ENCODE results near the gene NTSR2. TPM values are rescaled to one million over a fixed set of nuclear protein-coding genes. Genes with fewer than 3 reads are reported as not detected.

The NTSR2 gene
- total RNA-seq, 6 donors from 2014 or later, result not detected

GRCh38 chr2:11621410-11621809 is 48.6 kb downstream of the NTSR2 start:
- no peak for TF ChIP-seq POLR2A (IDR thresholded peaks at IDR 0.05)
- no peak for TF ChIP-seq CTCF (IDR thresholded peaks at IDR 0.05)
- no peak for TF ChIP-seq POLR2AphosphoS5 (IDR thresholded peaks at IDR 0.05)
- TF ChIP-seq EP300 (IDR thresholded peaks at IDR 0.05), result no peak
- ATAC-seq (ENCODE audit: low FRiP score in 2 of 2) (no peak), DNase-seq (no peak)
- 55 to 92% methylated on average over 2 of the region's 2 CpGs for WGBS, 2 donors
- Histone ChIP-seq H3K4me3 (no peak overlapping the region), H3K27me3 (no peaks in the 10 kb centered on the region), H3K4me1 (no peaks in the 10 kb centered on the region), H3K27ac (no peak overlapping the region), H3K9me3 (no peaks in the 10 kb centered on the region), H3K36me3 (no peaks in the 10 kb centered on the region)

DNA sequence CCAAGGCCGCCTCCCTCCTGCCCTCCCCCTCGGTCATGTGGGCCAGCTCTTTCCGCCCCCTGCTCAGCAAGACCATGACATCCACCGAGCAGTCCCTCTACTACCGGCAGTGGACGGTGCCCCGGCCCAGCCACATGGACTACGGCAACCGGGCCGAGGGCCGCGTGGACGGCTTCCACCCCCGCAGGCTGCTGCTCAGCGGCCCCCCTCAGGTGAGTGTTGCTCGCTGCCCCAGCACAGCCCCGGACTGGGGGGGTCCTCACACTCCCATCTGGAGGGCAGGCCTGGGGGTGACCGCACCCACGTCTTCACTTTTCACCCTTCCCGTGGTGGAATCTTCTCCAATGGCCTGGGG is 51.3 kb downstream of the NTSR2 start:
- TF ChIP-seq POLR2A (IDR thresholded peaks at IDR 0.05) (no peak), POLR2AphosphoS5 (IDR thresholded peaks at IDR 0.05) (no peak), CTCF (IDR thresholded peaks at IDR 0.05) (no peak), EP300 (IDR thresholded peaks at IDR 0.05) (no peak)
- ATAC-seq (ENCODE audit: low FRiP score in 2 of 2), result peak in 1 of 2 donors; percentile 25

DNA sequence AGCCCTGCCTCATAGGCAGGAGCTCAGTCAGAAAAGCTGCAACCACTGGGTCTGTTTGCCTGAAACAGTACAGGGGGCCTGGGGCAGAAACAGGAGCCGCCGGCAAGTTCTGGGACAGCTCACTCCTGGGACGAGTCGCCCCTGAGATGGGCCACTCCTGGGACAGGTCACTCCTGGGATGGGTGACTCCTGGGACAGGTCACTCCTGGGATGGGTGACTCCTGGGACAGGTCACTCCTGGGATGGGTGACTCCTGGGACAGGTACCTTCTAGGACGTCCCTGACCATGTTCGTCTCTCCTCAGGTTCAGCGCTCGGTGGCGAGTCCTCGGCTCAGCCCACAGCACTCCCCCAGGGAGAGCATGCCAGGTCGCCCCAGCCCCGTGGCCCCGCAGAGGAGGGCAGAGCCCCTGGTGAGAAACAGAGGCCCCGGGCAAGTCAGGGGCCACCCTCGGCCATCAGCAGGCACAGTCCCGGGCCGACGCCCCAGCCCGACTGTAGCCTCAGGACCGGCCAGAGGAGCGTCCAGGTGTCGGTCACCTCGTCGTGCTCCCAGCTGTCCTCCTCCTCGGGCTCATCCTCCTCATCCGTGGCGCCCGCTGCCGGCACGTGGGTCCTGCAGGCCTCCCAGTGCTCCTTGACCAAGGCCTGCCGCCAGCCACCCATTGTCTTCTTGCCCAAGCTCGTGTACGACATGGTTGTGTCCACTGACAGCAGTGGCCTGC is 51.8 kb downstream of the NTSR2 start:
- 92 to 96% methylated on average over 15 to 33 of the region's 33 CpGs for WGBS, 2 donors
- TF ChIP-seq EP300 (IDR thresholded peaks at IDR 0.05), result no peak
- no peak for TF ChIP-seq POLR2A (IDR thresholded peaks at IDR 0.05)
- no peak for TF ChIP-seq CTCF (IDR thresholded peaks at IDR 0.05)
- no peak for TF ChIP-seq POLR2AphosphoS5 (IDR thresholded peaks at IDR 0.05)
- H3K27ac ChIP-seq, result no peak overlapping the region
- H3K4me1 ChIP-seq, result no peaks in the 10 kb centered on the region
- H3K4me3 ChIP-seq, result no peak overlapping the region
- peak in 1 of 2 donors; percentile 84 for DNase-seq
- no peaks in the 10 kb centered on the region for H3K36me3 ChIP-seq
- H3K9me3 ChIP-seq, result no peaks in the 10 kb centered on the region
- H3K27me3 ChIP-seq, result no peaks in the 10 kb centered on the region
- ATAC-seq (ENCODE audit: low FRiP score in 2 of 2), result peak; percentile 23 to 55

More for the DNA sequence above, 51.3 kb downstream of the NTSR2 start:
- Histone ChIP-seq H3K27me3 (no peaks in the 10 kb centered on the region), H3K4me3 (no peak overlapping the region), H3K27ac (no peak overlapping the region), H3K36me3 (no peaks in the 10 kb centered on the region), H3K4me1 (no peaks in the 10 kb centered on the region), H3K9me3 (no peaks in the 10 kb centered on the region)
- peak in 1 of 2 donors; percentile 83 for DNase-seq
- 92 to 97% methylated on average over 8 to 20 of the region's 20 CpGs for WGBS, 2 donors

DNA sequence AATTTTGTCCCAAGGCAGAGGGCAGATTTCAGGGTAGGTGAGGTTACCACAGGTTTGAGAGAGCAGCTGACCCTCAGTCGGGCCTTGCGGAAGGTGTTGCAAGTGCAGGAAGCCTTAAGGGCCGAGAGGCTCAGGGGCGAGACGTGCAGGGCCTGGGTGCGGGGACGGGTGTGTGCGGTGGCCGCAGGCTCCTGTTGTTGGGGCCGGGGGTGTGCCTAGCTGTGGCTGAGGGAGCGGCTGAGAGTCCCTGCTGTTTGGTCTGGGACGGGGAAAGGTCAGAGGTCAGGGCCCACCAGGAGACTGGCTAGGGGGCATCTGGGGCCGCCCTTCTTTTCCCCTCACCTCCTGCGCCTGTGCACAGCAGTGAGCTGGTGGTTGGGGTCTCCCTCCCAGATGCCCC is 52.5 kb downstream of the NTSR2 start:
- no peak for DNase-seq
- H3K27me3 ChIP-seq, result no peaks in the 10 kb centered on the region
- no peaks in the 10 kb centered on the region for H3K4me1 ChIP-seq
- peak in 1 of 2 donors; percentile 6 for ATAC-seq (ENCODE audit: low FRiP score in 2 of 2)
- no peaks in the 10 kb centered on the region for H3K36me3 ChIP-seq
- WGBS, 2 donors, result 92 to 96% methylated on average over 14 of the region's 14 CpGs
- no peak for TF ChIP-seq POLR2AphosphoS5 (IDR thresholded peaks at IDR 0.05)
- no peak for TF ChIP-seq CTCF (IDR thresholded peaks at IDR 0.05)
- no peaks in the 10 kb centered on the region for H3K9me3 ChIP-seq
- no peak overlapping the region for H3K4me3 ChIP-seq
- no peak overlapping the region for H3K27ac ChIP-seq

DNA sequence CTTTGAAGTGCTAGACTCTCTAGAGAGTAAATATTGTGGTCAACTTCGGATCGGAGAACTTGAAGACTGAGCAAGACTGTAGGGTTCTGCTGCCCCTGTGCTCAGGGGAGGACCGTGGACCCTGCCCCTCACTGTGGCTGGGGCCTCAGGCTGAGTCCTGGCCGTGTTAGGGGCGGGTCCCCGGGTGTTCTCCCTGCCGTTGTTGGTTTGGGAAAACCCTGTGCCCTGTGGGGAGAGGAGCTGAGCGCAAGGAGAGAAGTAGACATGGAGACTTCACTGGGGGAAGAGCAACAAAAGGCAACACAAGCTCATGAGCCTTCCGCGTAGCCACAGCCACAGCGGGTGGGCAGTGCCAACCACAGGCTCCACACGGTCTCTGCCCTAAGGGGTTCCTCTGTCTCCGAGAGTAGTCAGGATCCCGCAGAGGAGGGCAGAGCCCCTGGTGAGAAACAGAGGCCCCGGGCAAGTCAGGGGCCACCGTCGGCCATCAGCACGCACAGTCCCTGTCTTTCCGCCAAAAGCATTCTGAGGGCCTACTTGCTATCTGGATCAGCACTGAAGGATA is 53.1 kb downstream of the NTSR2 start:
- ATAC-seq (ENCODE audit: low FRiP score in 2 of 2) (no peak), DNase-seq (no peak)
- H3K27ac ChIP-seq, result no peak overlapping the region
- H3K9me3 ChIP-seq, result no peaks in the 10 kb centered on the region
- H3K4me1 ChIP-seq, result no peaks in the 10 kb centered on the region
- WGBS, 2 donors, result 86 to 91% methylated on average over 19 of the region's 19 CpGs
- H3K4me3 ChIP-seq, result no peak overlapping the region
- no peak for TF ChIP-seq POLR2AphosphoS5 (IDR thresholded peaks at IDR 0.05)
- no peak for TF ChIP-seq EP300 (IDR thresholded peaks at IDR 0.05)
- no peak for TF ChIP-seq CTCF (IDR thresholded peaks at IDR 0.05)
- no peak for TF ChIP-seq POLR2A (IDR thresholded peaks at IDR 0.05)
- no peaks in the 10 kb centered on the region for H3K27me3 ChIP-seq
- H3K36me3 ChIP-seq, result no peaks in the 10 kb centered on the region
